HL-60/S4 treated with phorbol 12-myristate 13-acetate at 8.2 ng/mL for 4 days and 3 days (cell line): ENCODE measurements around the gene EXOC7.
"Not testable (repeated sequence)": the region's sequence is repeated elsewhere in the genome, so short reads cannot be mapped to it uniquely, and the experiment has no call there.

Experiments
- in situ Hi-C: fragments of 300-500 bp; cut with MboI; formaldehyde crosslinking; loops from 2 replicates; pipeline ENCODE4 v1.15.0; 2022; ENCODE audit warnings: low sequenced_read_pairs

The EXOC7 gene

GRCh38 chr17:76089680-76090516 is 13.7 kb downstream of the EXOC7 start:
- in situ Hi-C loops = no loop called here

GRCh38 chr17:76088868-76089576 is 14.6 kb downstream of the EXOC7 start:
- in situ Hi-C loops = no loop called here

GRCh38 chr17:76088041-76088867 is 15.3 kb downstream of the EXOC7 start:
- in situ Hi-C loops = no loop called here

GRCh38 chr17:76087531-76087930 is 16.1 kb downstream of the EXOC7 start:
- in situ Hi-C loops = no loop called here

- in situ Hi-C loops = no loop called here
These were observed 17.2 kb downstream of the EXOC7 start for GRCh38 chr17:76086384-76086783.

GRCh38 chr17:76085731-76086366 is 17.7 kb downstream of the EXOC7 start:
- in situ Hi-C loops = no loop called here

GRCh38 chr17:76085066-76085730 is 18.4 kb downstream of the EXOC7 start:
- in situ Hi-C loops = no loop called here

- in situ Hi-C loops = no loop called here
These were observed 19.9 kb downstream of the EXOC7 start for GRCh38 chr17:76083536-76084182.

GRCh38 chr17:76082326-76083251 is 21.0 kb downstream of the EXOC7 start:
- in situ Hi-C loops = no loop called here

GRCh38 chr17:76081295-76082210 is 22.0 kb downstream of the EXOC7 start:
- in situ Hi-C loops = no loop called here

- in situ Hi-C loops = no loop called here
These were observed 22.8 kb downstream of the EXOC7 start for GRCh38 chr17:76080768-76081287.

GRCh38 chr17:76079956-76080767 is 23.4 kb downstream of the EXOC7 start:
- in situ Hi-C loops = no loop called here

GRCh38 chr17:76079535-76079955 is 24.0 kb downstream of the EXOC7 start:
- in situ Hi-C loops = no loop called here

- in situ Hi-C loops = no loop called here
These were observed 24.6 kb downstream of the EXOC7 start, which contains the start of gene ZACN for GRCh38 chr17:76078860-76079534. Gene ZACN (plus strand): TSS chr17:76079182. CDS start chr17:76079265, 83 bp downstream.

GRCh38 chr17:76078370-76078769 is 25.2 kb downstream of the EXOC7 start:
- in situ Hi-C loops = not testable (repeated sequence)

GRCh38 chr17:76077584-76078110 is 25.9 kb downstream of the EXOC7 start:
- in situ Hi-C loops = no loop called here
